ENCODE measurements around the gene ITGB6.
A peak's percentile ranks its signal among the peaks of the same experiment; 100 is the strongest.

Gene ITGB6

GRCh38 chr2:160140471-160140870, 59.6 kb downstream of the ITGB6 start:
- TF ChIP-seq CTCF (IDR thresholded peaks at IDR 0.05) = no peak
- Histone ChIP-seq H3K27ac (peak overlapping the region; percentile 1 to 69), H3K4me3 (peak overlapping the region; percentile 45)
- DNase-seq (ENCODE audit: low spot score) = no peak

GRCh38 chr2:160139991-160140390, 60.1 kb downstream of the ITGB6 start:
- no peak for TF ChIP-seq CTCF (IDR thresholded peaks at IDR 0.05)
- Histone ChIP-seq H3K4me3 (peak overlapping the region; percentile 45), H3K27ac (peak overlapping the region in 1 of 2 donors; percentile 69)
- no peak for DNase-seq (ENCODE audit: low spot score)

- no peak for DNase-seq (ENCODE audit: low spot score)
- H3K27ac ChIP-seq = no peak overlapping the region
- H3K4me3 ChIP-seq = no peak overlapping the region
- TF ChIP-seq CTCF (IDR thresholded peaks at IDR 0.05) = no peak
These were observed 60.7 kb downstream of the ITGB6 start for GRCh38 chr2:160139350-160139749.

- no peak for DNase-seq (ENCODE audit: low spot score)
- Histone ChIP-seq H3K27ac (no peak overlapping the region), H3K4me3 (no peak overlapping the region)
- no peak for TF ChIP-seq CTCF (IDR thresholded peaks at IDR 0.05)
These were observed 61.7 kb downstream of the ITGB6 start for GRCh38 chr2:160138406-160138805.

- no peak overlapping the region for H3K4me3 ChIP-seq
- no peak overlapping the region for H3K27ac ChIP-seq
- no peak for DNase-seq (ENCODE audit: low spot score)
- no peak for TF ChIP-seq CTCF (IDR thresholded peaks at IDR 0.05)
These were observed 62.6 kb downstream of the ITGB6 start for GRCh38 chr2:160137464-160137863.

- no peak for DNase-seq (ENCODE audit: low spot score)
- no peak overlapping the region for H3K4me3 ChIP-seq
- no peak overlapping the region for H3K27ac ChIP-seq
- no peak for TF ChIP-seq CTCF (IDR thresholded peaks at IDR 0.05)
These were observed 67.3 kb downstream of the ITGB6 start for GRCh38 chr2:160132761-160133160.

- DNase-seq (ENCODE audit: low spot score) = no peak
- TF ChIP-seq CTCF (IDR thresholded peaks at IDR 0.05) = no peak
- Histone ChIP-seq H3K4me3 (no peak overlapping the region), H3K27ac (no peak overlapping the region)
These were observed 73.3 kb downstream of the ITGB6 start for GRCh38 chr2:160126756-160127155.
